B cell (primary cell): Measurements from ENCODE around the gene CBX1.

Source experiments
- EZH2 ChIP-seq: IDR thresholded peaks from 2 replicates; pipeline ENCODE4 v1.6.1; 2012; ENCODE audit warnings: borderline replicate concordance, low read depth, mild to moderate bottlenecking, moderate library complexity, low read length; ENCODE audit not compliant: insufficient read depth, poor library complexity, severe bottlenecking
- TF ChIP-seq, protein P1 (sequence below): fragments of 200-600 bp; IDR thresholded peaks from one replicate; pipeline ENCODE4 v1.8.0; 2022; ENCODE audit warnings: antibody characterized with exemption, mild to moderate bottlenecking

DNA sequence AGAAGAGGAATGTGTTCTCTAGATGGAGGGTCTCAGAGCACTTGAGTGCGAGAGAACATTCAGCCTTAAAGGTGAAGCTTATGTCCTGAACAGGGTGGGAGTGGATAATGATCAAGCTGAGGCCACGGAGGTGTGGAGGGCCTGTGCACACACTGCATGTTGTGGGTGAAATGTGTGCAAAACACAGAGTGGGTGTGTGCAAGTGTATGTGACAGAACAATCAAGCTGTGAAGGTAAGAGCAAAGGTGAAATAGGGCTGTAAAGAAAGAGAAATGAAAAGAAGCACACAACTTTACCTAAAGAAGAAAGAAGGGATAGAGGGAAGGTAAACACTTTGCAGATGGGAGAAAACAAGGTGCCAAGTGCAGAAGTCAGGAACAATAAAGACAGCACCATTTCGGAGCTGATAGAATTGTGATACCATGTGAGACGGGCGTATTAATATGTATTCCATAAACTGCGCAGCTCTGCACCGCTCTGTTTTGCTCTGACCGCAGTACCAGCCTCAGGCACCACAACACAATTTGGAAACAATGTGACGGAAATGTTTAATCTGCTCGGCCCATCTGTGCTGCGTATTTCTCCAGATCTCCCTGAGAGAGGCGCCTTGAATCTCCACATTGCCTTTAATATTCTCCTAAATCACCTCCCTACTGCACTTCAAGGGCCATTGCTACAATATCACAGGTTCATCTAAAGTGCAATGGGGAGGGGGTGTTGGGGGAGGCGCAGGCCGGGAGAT lies 46.9 kb upstream of the CBX1 start:
- TF ChIP-seq, protein P1, sequence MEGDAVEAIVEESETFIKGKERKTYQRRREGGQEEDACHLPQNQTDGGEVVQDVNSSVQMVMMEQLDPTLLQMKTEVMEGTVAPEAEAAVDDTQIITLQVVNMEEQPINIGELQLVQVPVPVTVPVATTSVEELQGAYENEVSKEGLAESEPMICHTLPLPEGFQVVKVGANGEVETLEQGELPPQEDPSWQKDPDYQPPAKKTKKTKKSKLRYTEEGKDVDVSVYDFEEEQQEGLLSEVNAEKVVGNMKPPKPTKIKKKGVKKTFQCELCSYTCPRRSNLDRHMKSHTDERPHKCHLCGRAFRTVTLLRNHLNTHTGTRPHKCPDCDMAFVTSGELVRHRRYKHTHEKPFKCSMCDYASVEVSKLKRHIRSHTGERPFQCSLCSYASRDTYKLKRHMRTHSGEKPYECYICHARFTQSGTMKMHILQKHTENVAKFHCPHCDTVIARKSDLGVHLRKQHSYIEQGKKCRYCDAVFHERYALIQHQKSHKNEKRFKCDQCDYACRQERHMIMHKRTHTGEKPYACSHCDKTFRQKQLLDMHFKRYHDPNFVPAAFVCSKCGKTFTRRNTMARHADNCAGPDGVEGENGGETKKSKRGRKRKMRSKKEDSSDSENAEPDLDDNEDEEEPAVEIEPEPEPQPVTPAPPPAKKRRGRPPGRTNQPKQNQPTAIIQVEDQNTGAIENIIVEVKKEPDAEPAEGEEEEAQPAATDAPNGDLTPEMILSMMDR, result no peak
- TF ChIP-seq EZH2, result no peak
